GM23248 (cell line): ENCODE results near the gene CTTNBP2. TPM values are rescaled to one million over a fixed set of nuclear protein-coding genes. Genes with fewer than 3 reads are reported as not detected.

Experiments used
- DNase-seq: peaks from one replicate; pipeline ENCODE4 v3.0.0-alpha.2; 2015
- H2AFZ ChIP-seq: fragments of 200-600 bp; sonication (generic); 2 replicates; pipeline ENCODE4 v1.6.1; 2016; ENCODE audit warnings: antibody characterized with exemption
- H3F3A ChIP-seq: fragments of 200-600 bp; sonication (generic); 2 replicates; pipeline ENCODE4 v1.6.1; 2016; ENCODE audit warnings: mild to moderate bottlenecking, antibody characterized with exemption, mixed run types; ENCODE audit not compliant: insufficient read depth
- H3K27ac ChIP-seq: fragments of 200-600 bp; sonication (generic); 2 replicates; pipeline ENCODE4 v1.5.1; 2016; ENCODE audit warnings: mild to moderate bottlenecking
- H3K27me3 ChIP-seq: fragments of 200-600 bp; sonication (generic); replicated peaks from 2 replicates; pipeline ENCODE4 v1.6.1; 2016; ENCODE audit warnings: mild to moderate bottlenecking; ENCODE audit not compliant: insufficient read depth
- H3K36me3 ChIP-seq: fragments of 200-600 bp; sonication (generic); 2 replicates; pipeline ENCODE4 v1.6.1; 2016; ENCODE audit warnings: low read depth, mild to moderate bottlenecking
- H3K4me1 ChIP-seq: fragments of 200-600 bp; sonication (generic); 2 replicates; pipeline ENCODE4 v1.6.1; 2016; ENCODE audit warnings: mild to moderate bottlenecking; ENCODE audit not compliant: insufficient read depth
- H3K4me2 ChIP-seq: fragments of 200-600 bp; sonication (generic); one replicate; pipeline ENCODE4 v1.6.1; 2016; ENCODE audit warnings: mild to moderate bottlenecking; ENCODE audit not compliant: unreplicated experiment
- H3K4me3 ChIP-seq: fragments of 200-600 bp; sonication (generic); 2 replicates; pipeline ENCODE4 v1.5.1; 2016; ENCODE audit warnings: mild to moderate bottlenecking
- H3K79me2 ChIP-seq: fragments of 200-600 bp; sonication (generic); 2 replicates; pipeline ENCODE4 v1.6.1; 2016; ENCODE audit warnings: mild to moderate bottlenecking; ENCODE audit not compliant: insufficient read depth
- H3K9ac ChIP-seq: fragments of 200-600 bp; sonication (generic); 2 replicates; pipeline ENCODE4 v1.6.1; 2016; ENCODE audit warnings: mild to moderate bottlenecking
- H3K9me2 ChIP-seq: fragments of 200-600 bp; sonication (generic); 2 replicates; pipeline ENCODE4 v1.6.1; 2016; ENCODE audit warnings: mixed run types, mild to moderate bottlenecking, moderate library complexity; ENCODE audit not compliant: insufficient read depth
- H3K9me3 ChIP-seq: fragments of 200-600 bp; sonication (generic); one replicate; pipeline ENCODE4 v1.6.1; 2017; ENCODE audit warnings: low read depth
- H4K20me1 ChIP-seq: fragments of 200-600 bp; sonication (generic); 2 replicates; pipeline ENCODE4 v1.6.0; 2016; ENCODE audit not compliant: insufficient read depth
- EZH2 ChIP-seq: fragments of 200-600 bp; sonication (generic); IDR thresholded peaks from 2 replicates; pipeline ENCODE4 v1.6.1; 2018; ENCODE audit warnings: antibody characterized with exemption, mild to moderate bottlenecking; ENCODE audit not compliant: insufficient read depth, poor library complexity, severe bottlenecking
- EZH2phosphoT487 ChIP-seq: fragments of 200-600 bp; sonication (generic); IDR thresholded peaks from 2 replicates; pipeline ENCODE4 v1.6.1; 2018; ENCODE audit warnings: antibody characterized with exemption, moderate library complexity, mild to moderate bottlenecking, low read depth; ENCODE audit not compliant: insufficient read depth
- WGBS, 2 experiments: methylation state at CpG; one replicate each; pipeline ENCODE4 v1.1.6; 2015 to 2017; ENCODE audit warnings: low lambda C conversion rate in 2 of 2, low coverage in 1 of 2; ENCODE audit errors: missing lambda C conversion rate in 2 of 2; 5-methylcytosine and 5-hydroxymethylcytosine counted together
- in situ Hi-C: fragments of 300-500 bp; cut with MboI; formaldehyde crosslinking; loops from 2 replicates; pipeline ENCODE4 v1.15.0; 2020
- polyA plus RNA-seq: library from polyadenylated mRNA; unstranded; fragments of >200 nt; fragmentation: Nextera tagmentation; extraction: Ambion mirVana; gene quantifications from 2 replicates; pipeline ENCODE4 v1.2.1, GENCODE V29; 2016
- total RNA-seq: library from RNA; depleted of rRNA; stranded (reverse); fragments of >200 nt; shearing (Covaris generic); gene quantifications from 2 replicates; pipeline ENCODE4 v1.2.3, GENCODE V29; 2014

CTTNBP2 gene
- total and polyA plus RNA-seq, 2 experiments from 2014 or later, result not detected

DNA sequence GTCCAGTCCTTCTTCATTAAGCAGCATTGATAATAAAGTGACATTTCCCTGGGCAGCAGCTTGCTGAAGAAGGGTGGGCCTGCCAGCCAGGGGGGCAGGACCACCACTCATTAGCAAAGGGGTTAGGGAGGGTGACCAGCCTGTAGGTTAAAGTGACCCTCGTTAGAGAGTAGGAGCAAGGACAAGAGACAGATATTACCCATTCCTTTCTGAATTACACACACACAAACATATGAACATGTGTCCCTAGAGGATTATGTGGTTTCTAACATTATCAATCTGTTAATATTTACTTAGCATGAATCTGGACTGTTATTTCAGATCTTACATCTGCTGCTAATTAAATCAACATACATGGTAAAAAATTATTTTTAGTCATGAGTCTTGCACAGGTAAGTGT, 88.9 kb downstream of the CTTNBP2 start:
- Histone ChIP-seq H3K4me3 (no peak overlapping the region), H3K9me3 (no peaks in the 10 kb centered on the region), H3K9ac (no peak overlapping the region), H3K36me3 (no peaks in the 10 kb centered on the region), H2AFZ (no peak overlapping the region), H3K27ac (no peak overlapping the region), H3F3A (no peaks in the 10 kb centered on the region), H3K4me1 (no peaks in the 10 kb centered on the region), H3K27me3 (no peaks in the 10 kb centered on the region; the same call in 1 of the 2 replicates), H4K20me1 (no peaks in the 10 kb centered on the region), H3K79me2 (no peaks in the 10 kb centered on the region), H3K9me2 (no peaks in the 10 kb centered on the region), H3K4me2 (no peak overlapping the region)
- in situ Hi-C loops, result no loop called here
- no peak for DNase-seq
- WGBS, 2 experiments, result 0% methylated on average over 1 of the region's 1 CpG
- TF ChIP-seq EZH2 (no peak), EZH2phosphoT487 (no peak)

GRCh38 chr7:117782761-117783160, 90.5 kb downstream of the CTTNBP2 start:
- TF ChIP-seq EZH2 (no peak), EZH2phosphoT487 (no peak)
- in situ Hi-C loops, result no loop called here
- H4K20me1 ChIP-seq, result no peaks in the 10 kb centered on the region

GRCh38 chr7:117781707-117782106, 91.5 kb downstream of the CTTNBP2 start:
- H3K36me3 ChIP-seq, result no peaks in the 10 kb centered on the region
- in situ Hi-C loops, result no loop called here
- H2AFZ ChIP-seq, result no peak overlapping the region
- H3K9me2 ChIP-seq, result no peaks in the 10 kb centered on the region
- no peak for TF ChIP-seq EZH2
- TF ChIP-seq EZH2phosphoT487, result no peak
- no peak overlapping the region for H3K4me2 ChIP-seq
- H3F3A ChIP-seq, result no peaks in the 10 kb centered on the region
- no peaks in the 10 kb centered on the region for H3K27me3 ChIP-seq
- H3K4me1 ChIP-seq, result no peaks in the 10 kb centered on the region
- DNase-seq, result no peak
- H4K20me1 ChIP-seq, result no peaks in the 10 kb centered on the region
- no peaks in the 10 kb centered on the region for H3K9me3 ChIP-seq
- H3K27ac ChIP-seq, result no peak overlapping the region
- no peak overlapping the region for H3K9ac ChIP-seq
- no peaks in the 10 kb centered on the region for H3K79me2 ChIP-seq
- no peak overlapping the region for H3K4me3 ChIP-seq
- whole genome bisulfite sequencing, 2 experiments, result 23 to 24% methylated on average over 2 of the region's 2 CpGs

More at GRCh38 chr7:117782761-117783160, 90.5 kb downstream of the CTTNBP2 start:
- Histone ChIP-seq H3K4me2 (no peak overlapping the region), H3K9me3 (no peaks in the 10 kb centered on the region), H3K27ac (no peak overlapping the region), H3K27me3 (no peaks in the 10 kb centered on the region; the same call in 1 of the 2 replicates), H3F3A (no peaks in the 10 kb centered on the region), H3K9me2 (no peaks in the 10 kb centered on the region), H3K79me2 (no peaks in the 10 kb centered on the region), H2AFZ (no peak overlapping the region), H3K9ac (no peak overlapping the region), H3K4me1 (no peaks in the 10 kb centered on the region), H3K4me3 (no peak overlapping the region), H3K36me3 (no peaks in the 10 kb centered on the region)
- DNase-seq, result no peak
- WGBS, 2 experiments, result 6 to 11% methylated on average over 3 of the region's 3 CpGs

GRCh38 chr7:117780832-117781231, 92.4 kb downstream of the CTTNBP2 start:
- H3K9me3 ChIP-seq, result no peaks in the 10 kb centered on the region
- WGBS, 2 experiments, result 11 to 13% methylated on average over 2 of the region's 2 CpGs
- H3K79me2 ChIP-seq, result no peaks in the 10 kb centered on the region
- H3K27me3 ChIP-seq, result no peaks in the 10 kb centered on the region
- H3K4me2 ChIP-seq, result no peak overlapping the region
- no peak overlapping the region for H2AFZ ChIP-seq
- no peak for DNase-seq
- TF ChIP-seq EZH2phosphoT487 (no peak), EZH2 (no peak)
- no peaks in the 10 kb centered on the region for H3K9me2 ChIP-seq
- no peak overlapping the region for H3K4me3 ChIP-seq
- H3K27ac ChIP-seq, result no peak overlapping the region
- no peaks in the 10 kb centered on the region for H3K4me1 ChIP-seq
- in situ Hi-C loops, result no loop called here
- no peaks in the 10 kb centered on the region for H3F3A ChIP-seq
- H3K36me3 ChIP-seq, result no peaks in the 10 kb centered on the region
- H4K20me1 ChIP-seq, result no peaks in the 10 kb centered on the region
- H3K9ac ChIP-seq, result no peak overlapping the region

DNA sequence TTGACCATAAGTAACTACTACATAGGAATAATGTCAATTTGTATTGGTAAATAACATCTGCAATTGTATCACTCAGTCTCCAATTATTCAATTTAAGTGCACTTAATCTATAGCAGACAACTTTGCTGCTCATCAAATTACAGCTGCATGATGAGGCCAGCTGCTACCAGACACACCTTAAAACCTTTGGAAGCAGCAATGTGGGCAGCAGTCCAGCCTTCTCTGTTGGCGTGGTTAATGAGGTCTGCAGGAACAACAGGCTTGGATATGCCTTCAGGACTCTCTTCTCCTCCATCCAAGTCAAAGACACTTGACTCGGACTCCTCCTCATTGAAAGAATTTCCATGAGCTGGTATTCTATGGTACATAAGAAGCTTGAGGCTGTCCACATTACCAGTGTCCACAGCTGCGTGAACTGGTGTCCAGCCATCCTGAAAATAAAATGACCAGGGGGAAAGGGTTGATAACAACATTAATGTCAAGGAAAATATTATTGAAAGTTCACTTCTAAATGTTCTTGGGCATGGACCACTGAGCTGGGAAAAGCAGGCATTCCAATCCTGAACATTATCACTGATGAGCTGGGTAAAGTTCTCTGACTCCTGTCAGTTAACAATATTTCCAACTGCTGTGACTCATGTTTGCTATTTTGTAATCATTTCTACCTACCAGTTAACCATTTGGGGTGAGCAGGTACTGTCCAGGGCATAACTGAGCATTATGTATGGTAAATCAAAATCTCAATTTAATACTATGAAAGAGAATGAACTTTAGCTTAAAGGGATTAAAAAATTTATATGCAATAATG, 95.7 kb downstream of the CTTNBP2 start:
- 4 to 7% methylated on average over 3 of the region's 3 CpGs for WGBS, 2 experiments
- H4K20me1 ChIP-seq, result no peaks in the 10 kb centered on the region
- H2AFZ ChIP-seq, result no peak overlapping the region
- TF ChIP-seq EZH2phosphoT487, result no peak
- no peak for TF ChIP-seq EZH2
- no peaks in the 10 kb centered on the region for H3K79me2 ChIP-seq
- H3K9me2 ChIP-seq, result no peaks in the 10 kb centered on the region
- H3K27ac ChIP-seq, result no peak overlapping the region
- no peak for DNase-seq
- in situ Hi-C loops, result no loop called here
- H3K9ac ChIP-seq, result no peak overlapping the region
- H3F3A ChIP-seq, result no peaks in the 10 kb centered on the region
- H3K9me3 ChIP-seq, result no peaks in the 10 kb centered on the region
- H3K36me3 ChIP-seq, result no peaks in the 10 kb centered on the region
- H3K4me1 ChIP-seq, result no peaks in the 10 kb centered on the region
- no peaks in the 10 kb centered on the region for H3K27me3 ChIP-seq
- H3K4me3 ChIP-seq, result no peak overlapping the region
- H3K4me2 ChIP-seq, result no peak overlapping the region
